GM23338 (cell line): Measurements from ENCODE around the gene TTC3. TPM values are rescaled to one million over a fixed set of nuclear protein-coding genes. Genes with fewer than 3 reads are reported as not detected.

ENCODE experiments used
- ATAC-seq: fragments of 200-7000 bp; cut with Tn5 transposase; 3 replicates; pipeline ENCODE4 v1.9.1; 2020
- DNase-seq: peaks from one replicate; pipeline ENCODE4 v3.0.0-alpha.2; 2015; ENCODE audit warnings: low spot score
- H2AFZ ChIP-seq: fragments of 200-600 bp; sonication (generic); 2 replicates; pipeline ENCODE4 v1.8.0; 2016; ENCODE audit warnings: antibody characterized with exemption, mild to moderate bottlenecking, moderate library complexity
- H3F3A ChIP-seq: fragments of 200-600 bp; sonication (generic); replicated peaks from 2 replicates; pipeline ENCODE4 v1.8.0; 2017; ENCODE audit warnings: antibody characterized with exemption, mixed run types, low read depth
- H3K27ac ChIP-seq: fragments of 200-600 bp; sonication (generic); 2 replicates; pipeline ENCODE4 v1.6.1; 2016; ENCODE audit warnings: low read depth
- H3K27me3 ChIP-seq: fragments of 200-600 bp; sonication (generic); 2 replicates; pipeline ENCODE4 v1.8.0; 2016; ENCODE audit warnings: mild to moderate bottlenecking, mixed run types, moderate library complexity; ENCODE audit not compliant: insufficient read depth
- H3K36me3 ChIP-seq: fragments of 200-600 bp; sonication (generic); 2 replicates; pipeline ENCODE4 v1.8.0; 2016; ENCODE audit warnings: mild to moderate bottlenecking; ENCODE audit not compliant: insufficient read depth
- H3K4me1 ChIP-seq: fragments of 200-600 bp; sonication (generic); 2 replicates; pipeline ENCODE4 v1.8.0; 2016; ENCODE audit warnings: mild to moderate bottlenecking, moderate library complexity; ENCODE audit not compliant: insufficient read depth
- H3K4me2 ChIP-seq: fragments of 200-600 bp; sonication (generic); 2 replicates; pipeline ENCODE4 v1.7.1; 2017; ENCODE audit warnings: mixed run types
- H3K4me3 ChIP-seq: fragments of 200-600 bp; sonication (generic); 2 replicates; pipeline ENCODE4 v1.6.1; 2016; ENCODE audit warnings: mixed run types
- H3K79me2 ChIP-seq: fragments of 200-600 bp; sonication (generic); replicated peaks from 2 replicates; pipeline ENCODE4 v1.8.0; 2017; ENCODE audit warnings: mild to moderate bottlenecking; ENCODE audit not compliant: insufficient read depth
- H3K9me2 ChIP-seq: fragments of 200-600 bp; sonication (generic); 2 replicates; pipeline ENCODE4 v1.8.0; 2017; ENCODE audit not compliant: insufficient read depth
- H4K20me1 ChIP-seq: fragments of 200-600 bp; sonication (generic); replicated peaks from 2 replicates; pipeline ENCODE4 v1.8.0; 2017; ENCODE audit warnings: mild to moderate bottlenecking; ENCODE audit not compliant: insufficient read depth
- H3K27ac Mint-ChIP-seq: 2 replicates; pipeline ENCODE4 v1.8.0; 2020; ENCODE audit warnings: inconsistent platforms, mild to moderate bottlenecking, moderate library complexity, mixed read lengths
- H3K27me3 Mint-ChIP-seq: 3 replicates; pipeline ENCODE4 v1.8.0; 2022; ENCODE audit warnings: low read depth, mild to moderate bottlenecking, moderate library complexity, mixed read lengths, inconsistent platforms; ENCODE audit not compliant: insufficient read depth, poor library complexity
- H3K36me3 Mint-ChIP-seq: 3 replicates; pipeline ENCODE4 v1.8.0; 2021; ENCODE audit warnings: low read depth, mild to moderate bottlenecking, inconsistent platforms, moderate library complexity, mixed read lengths
- H3K4me1 Mint-ChIP-seq: 3 replicates; pipeline ENCODE4 v1.8.0; 2020; ENCODE audit warnings: mild to moderate bottlenecking, inconsistent platforms, mixed read lengths
- H3K4me3 Mint-ChIP-seq: 3 replicates; pipeline ENCODE4 v1.8.0; 2021; ENCODE audit warnings: moderate library complexity, mild to moderate bottlenecking, inconsistent platforms, mixed read lengths
- H3K9me3 Mint-ChIP-seq: 3 replicates; pipeline ENCODE4 v1.8.0; 2020; ENCODE audit warnings: moderate library complexity, mild to moderate bottlenecking, inconsistent platforms, mixed read lengths
- CREB1 ChIP-seq: fragments of 250-450 bp; sonication (Bioruptor Pico); IDR thresholded peaks from 2 replicates; pipeline ENCODE4 v1.5.0; 2020; ENCODE audit warnings: low read depth, mild to moderate bottlenecking, moderate library complexity
- EZH2 ChIP-seq: fragments of 200-600 bp; sonication (generic); IDR thresholded peaks from one replicate; pipeline ENCODE4 v1.8.0; 2017; ENCODE audit warnings: antibody characterized with exemption, mild to moderate bottlenecking, low read depth; ENCODE audit not compliant: unreplicated experiment
- EZH2phosphoT487 ChIP-seq: fragments of 200-600 bp; sonication (generic); IDR thresholded peaks from one replicate; pipeline ENCODE4 v1.8.1; 2018; ENCODE audit warnings: antibody characterized with exemption; ENCODE audit not compliant: unreplicated experiment
- JUNB ChIP-seq: IDR thresholded peaks from one replicate; pipeline ENCODE4 v1.6.1; 2016; ENCODE audit warnings: antibody characterized with exemption; ENCODE audit not compliant: unreplicated experiment
- NANOG ChIP-seq: IDR thresholded peaks from 2 replicates; pipeline ENCODE4 v1.6.1; 2016; ENCODE audit warnings: antibody characterized with exemption, borderline replicate concordance
- POLR2AphosphoS5 ChIP-seq: IDR thresholded peaks from 2 replicates; pipeline ENCODE4 v1.6.1; 2016; ENCODE audit warnings: antibody characterized with exemption, low read depth
- STAT1 ChIP-seq: IDR thresholded peaks from one replicate; pipeline ENCODE4 v1.6.1; 2016; ENCODE audit warnings: antibody characterized with exemption; ENCODE audit not compliant: unreplicated experiment
- ZNF114 ChIP-seq: fragments of 250-450 bp; sonication (Bioruptor Pico); IDR thresholded peaks from 2 replicates; pipeline ENCODE4 v1.5.0; 2020; ENCODE audit warnings: mild to moderate bottlenecking, moderate library complexity
- ZNF331 ChIP-seq: fragments of 250-450 bp; sonication (Bioruptor Pico); IDR thresholded peaks from 2 replicates; pipeline ENCODE4 v1.5.0; 2020; ENCODE audit warnings: low read depth, mild to moderate bottlenecking, moderate library complexity
- polyA plus RNA-seq: library from polyadenylated mRNA; unstranded; fragments of >200 nt; fragmentation: Nextera tagmentation; extraction: Ambion mirVana; gene quantifications from 2 replicates; pipeline ENCODE4 v1.2.1, GENCODE V29; 2016
- total RNA-seq: library from RNA; depleted of rRNA; stranded (reverse); fragments of >200 nt; shearing (Covaris generic); gene quantifications from 2 replicates; pipeline ENCODE4 v1.2.3, GENCODE V29; 2014
- TF ChIP-seq, protein P1 (sequence below), 2 experiments: fragments of 200-600 bp in 1 of 2; sonication (generic) in 1 of 2; conservative IDR thresholded peaks; 2 replicates each; pipeline versions ENCODE4 v1.5.1 to v1.6.1; 2016 to 2017; ENCODE audit warnings: antibody characterized with exemption in 2 of 2, low read depth in 2 of 2, mild to moderate bottlenecking in 2 of 2, moderate library complexity in 1 of 2
- TF ChIP-seq, protein P2 (sequence below): fragments of 250-450 bp; sonication (Bioruptor Pico); IDR thresholded peaks from 2 replicates; pipeline ENCODE4 v1.5.0; 2020; ENCODE audit warnings: mild to moderate bottlenecking, moderate library complexity
- TF ChIP-seq, protein P3 (sequence below): IDR thresholded peaks from 2 replicates; pipeline ENCODE4 v1.6.1; 2016; ENCODE audit warnings: antibody characterized with exemption

The TTC3 gene
- total and polyA plus RNA-seq, 2 experiments from 2014 or later: 28.9 to 48.6 TPM

DNA sequence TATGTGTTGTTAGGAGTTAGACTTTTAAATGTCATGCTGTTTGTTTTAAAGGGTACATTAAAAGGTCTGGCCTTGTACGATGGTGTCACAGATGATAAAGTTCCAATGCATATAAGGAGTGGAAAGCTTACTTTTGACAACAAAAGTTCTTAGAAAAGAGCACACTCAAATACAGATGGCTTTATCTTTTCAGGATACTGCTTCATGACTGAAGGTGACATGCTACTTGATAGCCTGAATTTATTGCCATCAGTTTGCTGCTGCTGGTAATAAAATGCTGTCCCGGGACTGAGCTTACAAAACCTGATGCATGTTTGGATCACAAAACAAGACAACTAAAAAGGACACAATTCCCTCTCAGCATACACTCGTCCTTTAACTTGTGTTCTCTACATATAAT lies 84.9 kb downstream of the TTC3 start (continued):
- TF ChIP-seq, protein P1, sequence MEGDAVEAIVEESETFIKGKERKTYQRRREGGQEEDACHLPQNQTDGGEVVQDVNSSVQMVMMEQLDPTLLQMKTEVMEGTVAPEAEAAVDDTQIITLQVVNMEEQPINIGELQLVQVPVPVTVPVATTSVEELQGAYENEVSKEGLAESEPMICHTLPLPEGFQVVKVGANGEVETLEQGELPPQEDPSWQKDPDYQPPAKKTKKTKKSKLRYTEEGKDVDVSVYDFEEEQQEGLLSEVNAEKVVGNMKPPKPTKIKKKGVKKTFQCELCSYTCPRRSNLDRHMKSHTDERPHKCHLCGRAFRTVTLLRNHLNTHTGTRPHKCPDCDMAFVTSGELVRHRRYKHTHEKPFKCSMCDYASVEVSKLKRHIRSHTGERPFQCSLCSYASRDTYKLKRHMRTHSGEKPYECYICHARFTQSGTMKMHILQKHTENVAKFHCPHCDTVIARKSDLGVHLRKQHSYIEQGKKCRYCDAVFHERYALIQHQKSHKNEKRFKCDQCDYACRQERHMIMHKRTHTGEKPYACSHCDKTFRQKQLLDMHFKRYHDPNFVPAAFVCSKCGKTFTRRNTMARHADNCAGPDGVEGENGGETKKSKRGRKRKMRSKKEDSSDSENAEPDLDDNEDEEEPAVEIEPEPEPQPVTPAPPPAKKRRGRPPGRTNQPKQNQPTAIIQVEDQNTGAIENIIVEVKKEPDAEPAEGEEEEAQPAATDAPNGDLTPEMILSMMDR (conservative IDR thresholded peaks at IDR 0.05; ENCODE audit: low read depth in 2 of 2): no peak
- TF ChIP-seq NANOG: no peak

DNA sequence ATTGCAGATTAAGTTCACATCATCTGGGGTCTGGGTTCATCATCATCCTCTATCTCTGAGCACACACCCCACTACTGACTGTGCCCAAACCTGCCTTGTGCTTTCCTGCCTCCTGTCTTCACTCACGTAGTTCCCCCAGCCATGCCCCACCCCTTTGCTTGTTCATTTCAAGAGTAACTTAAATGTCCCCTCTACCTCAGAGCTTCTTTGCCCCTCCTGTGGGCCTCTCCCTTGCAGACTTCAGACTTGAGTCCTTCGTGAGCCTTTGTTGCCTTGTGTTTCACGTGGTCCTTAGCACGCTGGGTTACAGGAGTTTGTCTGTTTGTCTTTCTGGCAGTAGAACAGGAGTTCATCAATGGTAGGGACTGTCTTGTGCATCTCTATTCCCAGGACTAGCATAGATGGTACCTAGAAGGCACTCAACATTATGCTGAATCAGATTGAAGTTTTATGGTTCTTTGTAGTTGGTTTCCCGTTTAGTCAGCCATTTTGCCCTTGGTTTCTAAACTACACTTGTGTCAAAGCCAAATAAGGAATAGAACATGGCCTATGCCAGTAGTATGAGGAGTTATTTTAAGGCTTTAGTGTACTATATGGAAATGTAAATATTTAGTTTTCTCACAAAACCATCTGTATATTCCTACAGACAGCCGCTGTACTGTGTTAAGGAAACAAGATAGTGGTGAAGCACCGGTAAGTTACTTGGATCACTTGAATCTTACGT lies 86.2 kb downstream of the TTC3 start:
- DNase-seq (no peak), ATAC-seq (no peak)
- Histone ChIP-seq H2AFZ (no peak overlapping the region), H3K9me2 (no peaks in the 10 kb centered on the region), H3K79me2 (no peaks in the 10 kb centered on the region), H4K20me1 (no peaks in the 10 kb centered on the region), H3K4me1 (peaks cover 5% of the 10 kb centered on the region; the same call in 1 of the 2 replicates), H3K4me2 (no peak overlapping the region), H3K27me3 (no peaks in the 10 kb centered on the region), H3F3A (0 out of 2 replicates have a peak, but pooled peaks cover 1% of the 10 kb centered on the region), H3K36me3 (no peaks in the 10 kb centered on the region), H3K4me3 (no peak overlapping the region), H3K27ac (no peak overlapping the region)
- no peak overlapping the region for H3K27ac Mint-ChIP-seq
- no peaks in the 10 kb centered on the region for H3K27me3 Mint-ChIP-seq
- H3K4me1 Mint-ChIP-seq: peaks cover 8% of the 10 kb centered on the region
- no peak overlapping the region for H3K4me3 Mint-ChIP-seq
- peaks cover 10% of the 10 kb centered on the region; the same call in 2 of the 3 replicates for H3K36me3 Mint-ChIP-seq
- no peaks in the 10 kb centered on the region for H3K9me3 Mint-ChIP-seq
- TF ChIP-seq, protein P2, sequence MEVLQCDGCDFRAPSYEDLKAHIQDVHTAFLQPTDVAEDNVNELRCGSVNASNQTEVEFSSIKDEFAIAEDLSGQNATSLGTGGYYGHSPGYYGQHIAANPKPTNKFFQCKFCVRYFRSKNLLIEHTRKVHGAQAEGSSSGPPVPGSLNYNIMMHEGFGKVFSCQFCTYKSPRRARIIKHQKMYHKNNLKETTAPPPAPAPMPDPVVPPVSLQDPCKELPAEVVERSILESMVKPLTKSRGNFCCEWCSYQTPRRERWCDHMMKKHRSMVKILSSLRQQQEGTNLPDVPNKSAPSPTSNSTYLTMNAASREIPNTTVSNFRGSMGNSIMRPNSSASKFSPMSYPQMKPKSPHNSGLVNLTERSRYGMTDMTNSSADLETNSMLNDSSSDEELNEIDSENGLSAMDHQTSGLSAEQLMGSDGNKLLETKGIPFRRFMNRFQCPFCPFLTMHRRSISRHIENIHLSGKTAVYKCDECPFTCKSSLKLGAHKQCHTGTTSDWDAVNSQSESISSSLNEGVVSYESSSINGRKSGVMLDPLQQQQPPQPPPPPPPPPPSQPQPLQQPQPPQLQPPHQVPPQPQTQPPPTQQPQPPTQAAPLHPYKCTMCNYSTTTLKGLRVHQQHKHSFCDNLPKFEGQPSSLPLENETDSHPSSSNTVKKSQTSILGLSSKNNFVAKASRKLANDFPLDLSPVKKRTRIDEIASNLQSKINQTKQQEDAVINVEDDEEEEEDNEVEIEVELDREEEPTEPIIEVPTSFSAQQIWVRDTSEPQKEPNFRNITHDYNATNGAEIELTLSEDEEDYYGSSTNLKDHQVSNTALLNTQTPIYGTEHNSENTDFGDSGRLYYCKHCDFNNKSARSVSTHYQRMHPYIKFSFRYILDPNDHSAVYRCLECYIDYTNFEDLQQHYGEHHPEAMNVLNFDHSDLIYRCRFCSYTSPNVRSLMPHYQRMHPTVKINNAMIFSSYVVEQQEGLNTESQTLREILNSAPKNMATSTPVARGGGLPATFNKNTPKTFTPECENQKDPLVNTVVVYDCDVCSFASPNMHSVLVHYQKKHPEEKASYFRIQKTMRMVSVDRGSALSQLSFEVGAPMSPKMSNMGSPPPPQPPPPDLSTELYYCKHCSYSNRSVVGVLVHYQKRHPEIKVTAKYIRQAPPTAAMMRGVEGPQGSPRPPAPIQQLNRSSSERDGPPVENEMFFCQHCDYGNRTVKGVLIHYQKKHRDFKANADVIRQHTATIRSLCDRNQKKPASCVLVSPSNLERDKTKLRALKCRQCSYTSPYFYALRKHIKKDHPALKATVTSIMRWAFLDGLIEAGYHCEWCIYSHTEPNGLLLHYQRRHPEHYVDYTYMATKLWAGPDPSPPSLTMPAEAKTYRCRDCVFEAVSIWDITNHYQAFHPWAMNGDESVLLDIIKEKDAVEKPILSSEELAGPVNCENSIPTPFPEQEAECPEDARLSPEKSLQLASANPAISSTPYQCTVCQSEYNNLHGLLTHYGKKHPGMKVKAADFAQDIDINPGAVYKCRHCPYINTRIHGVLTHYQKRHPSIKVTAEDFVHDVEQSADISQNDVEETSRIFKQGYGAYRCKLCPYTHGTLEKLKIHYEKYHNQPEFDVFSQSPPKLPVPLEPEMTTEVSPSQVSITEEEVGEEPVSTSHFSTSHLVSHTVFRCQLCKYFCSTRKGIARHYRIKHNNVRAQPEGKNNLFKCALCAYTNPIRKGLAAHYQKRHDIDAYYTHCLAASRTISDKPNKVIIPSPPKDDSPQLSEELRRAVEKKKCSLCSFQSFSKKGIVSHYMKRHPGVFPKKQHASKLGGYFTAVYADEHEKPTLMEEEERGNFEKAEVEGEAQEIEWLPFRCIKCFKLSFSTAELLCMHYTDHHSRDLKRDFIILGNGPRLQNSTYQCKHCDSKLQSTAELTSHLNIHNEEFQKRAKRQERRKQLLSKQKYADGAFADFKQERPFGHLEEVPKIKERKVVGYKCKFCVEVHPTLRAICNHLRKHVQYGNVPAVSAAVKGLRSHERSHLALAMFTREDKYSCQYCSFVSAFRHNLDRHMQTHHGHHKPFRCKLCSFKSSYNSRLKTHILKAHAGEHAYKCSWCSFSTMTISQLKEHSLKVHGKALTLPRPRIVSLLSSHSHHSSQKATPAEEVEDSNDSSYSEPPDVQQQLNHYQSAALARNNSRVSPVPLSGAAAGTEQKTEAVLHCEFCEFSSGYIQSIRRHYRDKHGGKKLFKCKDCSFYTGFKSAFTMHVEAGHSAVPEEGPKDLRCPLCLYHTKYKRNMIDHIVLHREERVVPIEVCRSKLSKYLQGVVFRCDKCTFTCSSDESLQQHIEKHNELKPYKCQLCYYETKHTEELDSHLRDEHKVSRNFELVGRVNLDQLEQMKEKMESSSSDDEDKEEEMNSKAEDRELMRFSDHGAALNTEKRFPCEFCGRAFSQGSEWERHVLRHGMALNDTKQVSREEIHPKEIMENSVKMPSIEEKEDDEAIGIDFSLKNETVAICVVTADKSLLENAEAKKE (CRISPR knock-in tag): no peak
- TF ChIP-seq, protein P1 (conservative IDR thresholded peaks at IDR 0.05; ENCODE audit: low read depth in 2 of 2): no peak
- TF ChIP-seq EZH2 (no peak), POLR2AphosphoS5 (no peak), JUNB (no peak), EZH2phosphoT487 (no peak), CREB1 (CRISPR knock-in tag) (no peak), STAT1 (no peak), ZNF114 (CRISPR knock-in tag) (no peak), ZNF331 (CRISPR knock-in tag) (no peak), NANOG (no peak)
- TF ChIP-seq, protein P3, sequence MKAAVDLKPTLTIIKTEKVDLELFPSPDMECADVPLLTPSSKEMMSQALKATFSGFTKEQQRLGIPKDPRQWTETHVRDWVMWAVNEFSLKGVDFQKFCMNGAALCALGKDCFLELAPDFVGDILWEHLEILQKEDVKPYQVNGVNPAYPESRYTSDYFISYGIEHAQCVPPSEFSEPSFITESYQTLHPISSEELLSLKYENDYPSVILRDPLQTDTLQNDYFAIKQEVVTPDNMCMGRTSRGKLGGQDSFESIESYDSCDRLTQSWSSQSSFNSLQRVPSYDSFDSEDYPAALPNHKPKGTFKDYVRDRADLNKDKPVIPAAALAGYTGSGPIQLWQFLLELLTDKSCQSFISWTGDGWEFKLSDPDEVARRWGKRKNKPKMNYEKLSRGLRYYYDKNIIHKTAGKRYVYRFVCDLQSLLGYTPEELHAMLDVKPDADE: no peak
